Measurements from ENCODE around the gene WRAP73.
A peak's percentile ranks its signal among the peaks of the same experiment; 100 is the strongest.
"Not testable (repeated sequence)": the region's sequence is repeated elsewhere in the genome, so short reads cannot be mapped to it uniquely, and the experiment has no call there.

The WRAP73 gene

DNA sequence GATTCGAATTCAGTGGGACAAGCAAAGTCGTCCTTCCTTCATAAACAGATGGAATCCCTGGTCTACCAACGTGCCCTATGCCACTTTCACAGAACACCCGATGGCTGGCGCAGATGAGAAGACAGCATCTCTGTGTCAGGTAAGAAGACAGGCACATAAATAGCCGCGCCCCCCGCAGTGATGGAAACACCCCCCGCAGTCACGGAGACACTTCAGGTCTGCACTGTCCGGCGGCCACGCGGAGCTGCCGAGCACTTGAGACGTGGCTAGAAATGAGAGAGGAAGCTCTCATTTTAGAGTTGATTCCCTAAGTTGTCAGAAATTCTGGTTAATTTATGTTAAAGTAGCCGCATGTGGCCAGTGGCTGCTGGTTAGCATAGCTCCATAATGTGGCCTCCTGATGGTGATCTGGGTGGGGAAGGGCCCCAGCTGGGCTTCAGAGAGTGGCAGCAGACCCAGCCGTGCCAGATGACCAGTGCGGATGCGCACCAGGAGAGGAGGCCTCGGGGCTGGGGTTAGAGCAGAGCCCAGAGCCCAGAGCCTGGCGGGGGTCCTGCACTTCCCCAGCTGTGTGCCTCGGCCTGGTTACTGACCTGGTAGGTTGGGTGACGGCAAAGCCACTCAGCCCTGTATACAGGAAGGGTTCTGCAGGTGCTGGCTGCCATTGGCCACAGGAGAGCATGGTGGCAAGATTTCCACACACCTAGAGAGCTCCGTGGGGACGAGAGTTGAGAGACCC lies 22.2 kb downstream of the WRAP73 start:
- DNase-seq = no peak

GRCh38 chr1:3626025-3626424 lies 23.9 kb downstream of the WRAP73 start:
- DNase-seq = no peak

DNA sequence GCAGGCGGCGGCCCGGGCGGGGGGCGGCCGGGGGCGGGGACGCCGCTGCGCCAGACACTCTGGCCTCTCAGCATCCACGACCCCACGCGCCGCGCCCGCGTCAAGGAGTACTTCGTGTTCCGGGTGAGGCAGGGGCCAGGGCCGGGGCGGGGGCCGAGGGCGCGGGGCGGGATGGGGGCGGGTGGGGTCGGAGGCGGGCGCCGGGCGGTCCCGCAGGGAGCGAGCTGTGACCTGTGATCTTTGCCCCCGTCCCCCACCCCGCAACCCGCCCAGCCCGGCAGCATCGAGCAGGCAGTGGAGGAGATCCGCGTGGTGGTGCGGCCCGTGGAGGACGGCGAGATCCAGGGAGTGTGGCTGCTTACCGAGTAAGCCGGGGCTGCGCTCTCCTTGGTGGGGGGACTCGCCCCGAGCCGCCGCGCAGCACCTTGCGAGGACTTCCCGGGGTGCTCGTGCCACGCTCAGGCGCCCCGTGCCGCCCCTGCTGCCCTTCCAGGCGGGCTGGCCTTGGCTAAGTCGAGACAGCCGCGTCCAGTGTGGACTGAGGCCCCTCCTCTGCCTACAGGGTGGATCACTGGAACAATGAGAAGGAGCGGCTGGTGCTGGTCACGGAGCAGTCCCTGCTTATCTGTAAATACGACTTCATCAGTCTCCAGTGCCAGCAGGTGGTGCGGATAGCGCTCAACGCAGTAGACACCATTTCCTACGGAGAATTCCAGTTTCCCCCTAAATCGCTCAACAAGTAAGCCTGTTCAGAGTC lies 24.6 kb downstream of the WRAP73 start:
- DNase-seq = peak; percentile 30

DNA sequence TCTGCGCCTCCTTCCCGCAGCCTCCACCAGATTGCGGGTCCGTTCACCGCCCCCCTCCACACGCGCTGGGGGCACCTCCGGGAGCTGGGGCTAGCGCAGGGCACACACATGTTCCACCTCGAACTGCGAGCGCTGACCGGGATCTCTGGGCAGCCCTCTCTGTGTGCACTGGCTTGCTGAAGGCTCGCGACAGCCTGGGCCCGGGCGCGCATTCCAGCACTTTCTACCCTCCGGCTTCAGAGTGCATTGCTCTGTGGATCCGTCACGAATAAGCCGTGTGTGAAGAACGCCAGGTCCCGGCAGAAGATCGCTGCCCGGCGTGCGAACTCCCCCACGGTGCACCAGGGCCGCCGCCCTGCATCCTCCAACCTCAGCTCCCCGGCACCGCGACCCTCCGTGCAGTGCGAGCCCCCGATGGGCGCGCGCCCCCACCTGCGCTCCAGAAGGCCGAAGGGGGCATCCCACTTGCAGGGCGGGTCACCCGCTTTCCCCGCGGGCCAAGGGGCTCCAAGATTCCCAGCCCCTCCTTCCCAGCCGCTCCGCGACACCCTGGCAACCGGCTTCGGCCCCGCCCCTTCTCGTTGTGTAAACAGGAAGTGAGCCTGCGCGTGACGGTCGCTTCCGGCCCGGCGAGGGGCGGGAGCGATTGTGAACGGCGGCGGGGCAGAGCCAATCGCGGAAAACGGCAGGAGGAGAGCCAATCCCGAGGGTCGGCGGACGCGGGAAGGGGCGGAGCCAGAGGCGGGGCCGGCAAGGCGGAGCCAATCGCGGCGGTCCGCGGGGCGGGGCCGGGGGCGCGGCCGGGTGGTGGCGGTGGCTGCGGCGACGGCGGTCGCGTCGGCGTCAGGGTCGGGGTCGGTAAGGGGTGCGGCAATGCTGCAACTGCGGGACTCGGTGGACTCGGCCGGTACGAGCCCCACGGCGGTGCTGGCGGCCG lies 25.4 kb downstream of the WRAP73 start, which contains the start of gene TPRG1L:
TPRG1L (plus strand) TSS at position 816 of the 937 bp plus-strand sequence; CDS start at position 874, 58 bp downstream.
- DNase-seq = peak; percentile 97

DNA sequence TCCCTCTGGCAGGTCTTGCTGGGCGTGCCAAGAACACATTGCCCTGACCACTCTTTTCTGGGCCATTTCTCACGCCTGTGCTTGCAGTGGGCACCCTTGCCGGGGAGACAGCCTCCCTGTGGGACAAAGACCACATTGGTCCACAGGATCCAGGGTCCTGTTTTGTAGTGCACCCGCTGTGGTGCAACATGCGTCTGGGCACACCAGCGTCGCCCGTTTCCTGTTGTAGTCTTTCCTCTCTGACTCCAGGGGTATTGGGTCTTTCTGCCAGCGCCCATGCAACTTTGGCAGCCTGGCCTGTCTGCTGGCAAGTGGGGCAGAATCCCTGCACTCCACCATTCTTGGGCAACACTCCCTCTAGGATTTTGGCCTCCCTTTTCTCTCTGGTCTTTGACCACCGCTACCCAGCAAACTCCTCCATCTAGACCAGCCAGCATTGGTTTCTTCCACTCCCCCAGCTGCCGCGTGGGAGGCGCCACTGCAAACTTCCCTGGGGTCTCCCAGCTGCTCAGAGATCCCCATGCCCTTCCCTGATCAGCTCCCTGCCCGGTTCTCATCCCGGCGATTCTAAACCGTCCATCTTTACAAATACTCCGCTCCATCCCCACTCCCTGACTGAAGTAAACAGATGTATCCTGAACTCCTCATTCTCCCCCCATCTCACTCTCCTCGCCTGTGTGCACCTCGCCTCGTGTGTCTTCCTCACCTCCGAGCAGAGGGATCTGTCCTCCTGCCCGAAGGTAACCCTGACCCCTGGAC lies 26.3 kb downstream of the WRAP73 start:
- DNase-seq = no peak

- DNase-seq = not testable (repeated sequence)
Measured at GRCh38 chr1:3622102-3622501, 27.8 kb downstream of the WRAP73 start.

- peak; percentile 18 for DNase-seq
Measured at GRCh38 chr1:3621151-3621671, 28.7 kb downstream of the WRAP73 start.

- no peak for DNase-seq
Measured at GRCh38 chr1:3620708-3621107, 29.2 kb downstream of the WRAP73 start.

DNA sequence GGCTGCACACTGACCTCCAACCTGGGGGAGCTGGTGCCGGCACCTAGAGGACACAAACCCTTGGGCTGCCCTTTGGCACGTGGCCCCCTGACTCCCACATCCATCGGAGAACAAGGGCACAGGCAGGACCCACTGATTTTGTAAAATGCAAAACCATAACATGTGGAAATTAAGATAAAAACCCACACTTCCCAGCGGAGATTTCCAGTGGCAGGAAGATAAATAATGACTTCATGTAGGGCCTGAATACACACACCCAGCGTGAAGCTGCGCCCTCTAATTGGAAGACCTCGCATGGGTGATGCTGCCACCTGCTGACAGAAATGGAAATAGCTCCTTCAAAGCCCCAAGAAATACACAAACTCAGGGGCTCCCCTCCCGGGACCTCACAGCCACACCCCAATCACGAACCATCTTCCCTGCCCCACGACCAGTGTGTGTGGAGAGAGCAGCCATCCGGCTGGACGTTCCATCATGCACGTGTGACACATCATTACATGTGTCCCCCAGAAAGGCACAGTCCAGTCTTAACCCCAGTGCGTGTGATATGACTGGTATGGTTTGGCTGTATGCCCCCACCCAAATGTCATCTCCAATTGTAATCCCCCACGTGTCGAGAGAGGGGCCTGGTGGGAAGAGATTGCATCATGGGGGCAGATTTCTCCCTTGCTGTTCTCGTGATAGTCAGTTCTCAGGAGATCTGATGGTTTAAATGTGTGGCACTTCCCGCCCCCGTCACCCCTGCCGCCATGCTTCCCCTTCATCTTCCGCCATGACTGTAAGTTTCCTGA lies 30.8 kb downstream of the WRAP73 start:
- DNase-seq = peak; percentile 73

GRCh38 chr1:3618531-3618880 lies 31.4 kb downstream of the WRAP73 start:
- DNase-seq = no peak

DNA sequence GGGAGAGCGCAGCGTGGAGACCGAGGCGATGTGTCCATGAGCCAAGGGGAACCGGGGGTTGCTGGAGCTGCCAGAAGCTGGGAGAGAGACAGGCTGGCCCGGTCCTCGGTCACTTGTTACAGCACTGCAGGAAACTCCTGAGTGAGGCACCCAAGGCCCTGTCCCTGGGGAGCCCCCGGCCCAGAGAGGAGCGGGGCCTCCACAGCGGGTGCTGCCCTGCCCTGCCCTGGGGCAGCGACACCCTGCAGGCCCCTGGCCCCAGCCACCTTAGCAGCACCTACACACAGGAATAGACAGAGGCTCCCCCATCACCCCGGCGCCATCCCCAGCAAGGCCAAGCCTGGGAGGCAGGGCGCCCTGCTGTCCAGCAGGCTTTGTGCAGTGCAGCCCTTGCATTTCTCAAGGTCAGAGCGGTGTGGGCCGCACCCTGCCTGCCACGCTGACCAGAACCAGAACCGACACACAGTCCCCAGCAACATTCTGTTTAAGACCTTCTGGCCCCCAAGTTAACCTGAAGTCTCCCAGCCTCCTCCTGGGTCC lies 32.0 kb downstream of the WRAP73 start:
- no peak for DNase-seq

- no peak for DNase-seq
Measured at GRCh38 chr1:3616861-3617260, 33.0 kb downstream of the WRAP73 start.

DNA sequence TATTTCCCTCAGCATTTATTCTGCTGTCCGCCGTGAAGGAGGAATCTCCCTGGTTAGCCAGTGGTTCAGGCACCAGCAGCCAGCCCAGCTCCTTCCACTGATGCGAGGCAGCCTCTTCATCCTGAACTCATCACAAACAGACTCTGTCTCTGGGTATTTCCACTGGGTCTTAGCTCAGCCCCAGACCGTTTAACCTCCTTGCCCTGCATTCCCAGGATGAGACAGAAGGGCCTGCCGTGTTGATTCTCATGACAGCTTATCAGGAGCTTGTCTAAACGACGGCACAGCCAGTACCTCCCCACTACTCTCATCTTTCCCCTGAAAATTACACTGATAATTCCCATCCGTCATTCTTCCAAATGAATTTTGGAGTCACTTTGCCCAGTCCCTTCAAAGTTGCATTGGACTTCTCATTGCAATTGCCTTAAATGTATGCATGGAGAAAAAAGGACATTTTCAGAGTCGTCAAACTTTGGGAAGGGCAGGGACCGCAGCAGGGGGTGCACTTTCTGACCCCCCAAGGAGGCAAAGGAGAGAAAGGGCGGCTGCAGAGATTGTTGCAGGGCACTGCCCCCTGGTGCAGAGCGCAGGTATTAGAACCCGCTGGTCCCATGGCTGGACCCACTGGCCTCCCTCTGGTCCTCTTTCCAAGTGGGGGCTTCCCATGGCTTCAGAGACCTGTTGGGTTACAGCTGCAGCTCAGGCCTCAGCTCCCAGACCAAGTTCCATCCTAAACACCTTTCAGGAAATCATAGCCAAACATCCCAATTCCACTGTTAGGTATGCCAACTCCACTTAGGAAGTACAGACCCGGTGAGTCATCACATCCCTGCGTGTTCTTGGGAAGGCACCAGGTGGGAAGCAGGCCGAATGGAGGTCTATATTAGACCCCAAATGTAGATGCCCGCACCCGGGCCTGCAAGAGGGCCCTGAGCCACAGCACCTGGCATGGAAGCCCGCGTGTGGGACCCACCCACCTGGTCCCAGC lies 34.9 kb downstream of the WRAP73 start:
- DNase-seq = no peak

- no peak for DNase-seq
Measured at GRCh38 chr1:3612123-3612522, 37.8 kb downstream of the WRAP73 start.

GRCh38 chr1:3611170-3612019 lies 38.5 kb downstream of the WRAP73 start, which contains the start of gene MEGF6:
Gene MEGF6 (minus strand): TSS chr1:3611508. CDS start chr1:3611268, 240 bp downstream.
- DNase-seq = peak; percentile 91

DNA sequence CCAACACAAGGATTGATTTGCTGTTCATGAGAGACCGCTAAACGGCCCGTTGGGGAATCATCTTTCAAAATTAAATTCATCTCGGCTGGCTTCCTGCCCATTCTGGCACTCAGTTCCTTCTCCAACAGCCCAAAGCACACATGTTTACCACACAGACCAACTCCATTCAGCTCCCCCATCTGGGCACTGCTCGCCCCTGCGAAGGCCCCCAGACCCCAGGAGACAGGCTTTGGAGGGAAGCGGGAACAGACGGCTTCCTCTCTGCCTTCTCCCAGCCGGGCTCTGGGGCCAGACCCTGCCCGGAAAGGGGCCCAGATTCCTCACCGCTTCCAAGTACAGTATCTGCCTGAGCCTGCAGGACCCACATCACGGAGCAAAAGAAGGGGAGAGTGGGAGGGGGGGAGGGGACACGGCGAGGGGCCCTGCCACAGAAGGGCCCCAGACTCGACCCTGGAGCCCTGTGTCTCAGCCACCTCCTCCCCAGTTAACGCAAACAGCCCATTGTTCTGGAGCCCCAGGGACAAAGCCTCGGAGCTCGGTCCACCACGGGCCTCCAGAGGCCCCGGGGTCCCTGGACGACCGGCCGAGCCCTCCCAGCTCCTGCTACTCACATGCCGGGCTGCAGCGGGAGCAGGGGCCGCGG lies 39.3 kb downstream of the WRAP73 start:
- peak; percentile 14 for DNase-seq

GRCh38 chr1:3609769-3610526 lies 40.0 kb downstream of the WRAP73 start:
- DNase-seq = no peak

Data from NCI-H1105 (cell line).